CD4-positive, alpha-beta T cell treated with Interleukin-4 for 4 hours (primary cell): ENCODE data around the gene WDFY4.

Experiments
- DNase-seq: peaks from one replicate; pipeline ENCODE4 v3.0.0-alpha.2; 2020

WDFY4 gene

GRCh38 chr10:48776528-48776927 lies 91.9 kb downstream of the WDFY4 start:
- no peak for DNase-seq

GRCh38 chr10:48777110-48777509 lies 92.4 kb downstream of the WDFY4 start:
- no peak for DNase-seq

- no peak for DNase-seq
These were observed 93.7 kb downstream of the WDFY4 start for GRCh38 chr10:48778193-48778857.

GRCh38 chr10:48779077-48779476 lies 94.4 kb downstream of the WDFY4 start:
- DNase-seq = no peak

GRCh38 chr10:48779546-48780152 lies 95.0 kb downstream of the WDFY4 start:
- DNase-seq = no peak

GRCh38 chr10:48780341-48780740 lies 95.7 kb downstream of the WDFY4 start:
- no peak for DNase-seq

GRCh38 chr10:48782386-48782785 lies 97.7 kb downstream of the WDFY4 start:
- no peak for DNase-seq

- DNase-seq = no peak
These were observed 99.4 kb downstream of the WDFY4 start for GRCh38 chr10:48784031-48784430.

GRCh38 chr10:48785796-48786195 lies 101.1 kb downstream of the WDFY4 start:
- DNase-seq = no peak

- DNase-seq = no peak
These were observed 102.1 kb downstream of the WDFY4 start for GRCh38 chr10:48786606-48787282.

- no peak for DNase-seq
These were observed 103.9 kb downstream of the WDFY4 start for GRCh38 chr10:48788554-48788953.

- DNase-seq = no peak
These were observed 105.1 kb downstream of the WDFY4 start for GRCh38 chr10:48789486-48790456.

- DNase-seq = no peak
These were observed 105.9 kb downstream of the WDFY4 start for GRCh38 chr10:48790457-48791044.

- DNase-seq = no peak
These were observed 106.7 kb downstream of the WDFY4 start for GRCh38 chr10:48791267-48791928.

- no peak for DNase-seq
These were observed 107.4 kb downstream of the WDFY4 start for GRCh38 chr10:48792121-48792520.

GRCh38 chr10:48792687-48793096 lies 108.0 kb downstream of the WDFY4 start:
- DNase-seq = no peak

- no peak for DNase-seq
These were observed 109.4 kb downstream of the WDFY4 start for GRCh38 chr10:48794074-48794473.

GRCh38 chr10:48796713-48797245 lies 112.1 kb downstream of the WDFY4 start:
- DNase-seq = no peak

- no peak for DNase-seq
These were observed 113.2 kb downstream of the WDFY4 start for GRCh38 chr10:48797830-48798229.

GRCh38 chr10:48798481-48799254 lies 114.0 kb downstream of the WDFY4 start:
- DNase-seq = no peak
